H1 (cell line): Measurements from ENCODE around the gene ANKIB1. TPM values are rescaled to one million over a fixed set of nuclear protein-coding genes. Genes with fewer than 3 reads are reported as not detected.

Source experiments
- CTCF ChIA-PET: fragments of 300-600 bp; sonication (Branson Sonifier 250); formaldehyde crosslinking; loops from one replicate; lab custom pipeline; 2021; ENCODE audit not compliant: partially characterized antibody; lab: Charles Lee
- POLR2A ChIA-PET: fragments of 300-600 bp; sonication (Branson Sonifier 250); formaldehyde crosslinking; loops from one replicate; lab custom pipeline; 2021; ENCODE audit warnings: inconsistent platforms; ENCODE audit not compliant: partially characterized antibody; lab: Charles Lee
- DNase-seq, 2 experiments: peaks; one replicate each; pipeline versions ENCODE4 v3.0.0 to v3.0.0-alpha.2; 2010 to 2022; ENCODE audit warnings: low spot score in 2 of 2, low read depth in 1 of 2, mixed read lengths in 1 of 2
- FAIRE-seq: peaks from 2 replicates; lab custom pipeline; 2011; peaks lifted over from hg19 to GRCh38; lab: Jason Lieb, UNC
- H2AFZ ChIP-seq: 2 replicates; pipeline ENCODE4 v1.8.1; 2012; ENCODE audit warnings: low read length, inconsistent platforms
- H2AK5ac ChIP-seq: 2 replicates; pipeline ENCODE4 v1.6.1; 2013; ENCODE audit warnings: low read depth, low read length
- H2BK120ac ChIP-seq: replicated peaks from 2 replicates; pipeline ENCODE3; 2013; ENCODE audit warnings: low read depth, low read length, inconsistent platforms
- H2BK12ac ChIP-seq: 2 replicates; pipeline ENCODE4 v1.6.1; 2013; ENCODE audit warnings: low read depth, low read length
- H2BK15ac ChIP-seq: 2 replicates; pipeline ENCODE4 v1.6.1; 2013; ENCODE audit warnings: low read length
- H2BK20ac ChIP-seq: 2 replicates; pipeline ENCODE4 v1.6.1; 2013; ENCODE audit warnings: low read length
- H2BK5ac ChIP-seq: 2 replicates; pipeline ENCODE4 v1.6.1; 2013; ENCODE audit warnings: low read depth, low read length
- H3K14ac ChIP-seq: 2 replicates; pipeline ENCODE4 v1.6.1; 2013; ENCODE audit warnings: inconsistent platforms; ENCODE audit not compliant: insufficient read length
- H3K18ac ChIP-seq: 2 replicates; pipeline ENCODE4 v1.6.1; 2013; ENCODE audit warnings: low read length; ENCODE audit errors: extremely low read depth
- H3K23ac ChIP-seq: 2 replicates; pipeline ENCODE4 v1.6.1; 2013; ENCODE audit warnings: inconsistent platforms; ENCODE audit not compliant: insufficient read length
- H3K23me2 ChIP-seq: 2 replicates; pipeline ENCODE4 v1.6.1; 2013; ENCODE audit warnings: low read depth, low read length
- H3K27ac ChIP-seq: 2 replicates; pipeline ENCODE4 v1.6.1; 2011; ENCODE audit warnings: low read depth, low read length, inconsistent platforms
- H3K27me3 ChIP-seq, 4 experiments: replicated peaks in 1 of 4; 1 replicate in 1 of 4; 2 replicates in 3 of 4; pipeline versions ENCODE4 v1.6.1 to v1.8.1; 2011 to 2013; ENCODE audit warnings: low read length in 3 of 4, mild to moderate bottlenecking in 3 of 4, inconsistent platforms in 2 of 4, mixed read lengths in 2 of 4, moderate library complexity in 1 of 4; ENCODE audit not compliant: control insufficient read depth in 3 of 4, insufficient read depth in 3 of 4; ENCODE audit errors: extremely low read depth in 1 of 4
- H3K36me3 ChIP-seq, 4 experiments: 2 replicates each; pipeline versions ENCODE4 v1.6.1 to v1.8.1; 2011 to 2013; ENCODE audit warnings: mild to moderate bottlenecking in 4 of 4, low read length in 3 of 4, moderate library complexity in 2 of 4, control low read depth in 1 of 4, inconsistent platforms in 1 of 4; ENCODE audit not compliant: insufficient read depth in 4 of 4, control insufficient read depth in 2 of 4
- H3K4ac ChIP-seq: replicated peaks from 2 replicates; pipeline ENCODE3; 2013; ENCODE audit warnings: low read length, low read depth, mixed read lengths, inconsistent platforms; ENCODE audit not compliant: insufficient read length
- H3K4me1 ChIP-seq, 4 experiments: replicated peaks in 1 of 4; 1 replicate in 1 of 4; 2 replicates in 3 of 4; pipeline versions ENCODE4 v1.6.1 to v1.8.1; 2011 to 2013; ENCODE audit warnings: low read length in 3 of 4, inconsistent platforms in 2 of 4, mixed read lengths in 1 of 4; ENCODE audit not compliant: insufficient read depth in 4 of 4, control insufficient read depth in 3 of 4
- H3K4me2 ChIP-seq, 2 experiments: 2 replicates each; pipeline versions ENCODE4 v1.6.1 to v1.8.1; 2011 to 2013; ENCODE audit warnings: low read depth in 2 of 2, low read length in 2 of 2, control low read depth in 1 of 2, inconsistent platforms in 1 of 2, mild to moderate bottlenecking in 1 of 2; ENCODE audit not compliant: insufficient read depth in 1 of 2
- H3K4me3 ChIP-seq, 4 experiments: fragments of 200-600, 300-600 bp in 1 of 4; sonication (generic), shearing (Covaris generic), sonication (Bioruptor Twin) in 1 of 4; 2 replicates each; pipeline versions ENCODE4 v1.5.1 to v1.8.1; 2011 to 2016; ENCODE audit warnings: low read length in 4 of 4, low read depth in 3 of 4, control low read depth in 2 of 4, inconsistent platforms in 2 of 4, mild to moderate bottlenecking in 2 of 4, mixed read lengths in 1 of 4, moderate library complexity in 1 of 4; ENCODE audit not compliant: insufficient read depth in 2 of 4; ENCODE audit errors: extremely low read depth in 1 of 4
- H3K56ac ChIP-seq: replicated peaks from 2 replicates; pipeline ENCODE3; 2013; ENCODE audit warnings: low read depth, mild to moderate bottlenecking, mixed read lengths, low read length, inconsistent platforms; ENCODE audit not compliant: insufficient read length
- H3K79me1 ChIP-seq: 2 replicates; pipeline ENCODE4 v1.6.1; 2013; ENCODE audit warnings: low read depth, low read length, control low read depth
- H3K79me2 ChIP-seq, 2 experiments: 2 replicates each; pipeline versions ENCODE4 v1.6.1 to v1.8.1; 2012 to 2013; ENCODE audit warnings: low read length in 2 of 2, mild to moderate bottlenecking in 2 of 2, inconsistent platforms in 1 of 2; ENCODE audit not compliant: insufficient read depth in 2 of 2, control insufficient read depth in 1 of 2
- H3K9ac ChIP-seq, 4 experiments: replicated peaks in 1 of 4; 1 replicate in 1 of 4; 2 replicates in 3 of 4; pipeline versions ENCODE4 v1.6.1 to v1.8.1; 2011 to 2013; ENCODE audit warnings: low read depth in 3 of 4, low read length in 3 of 4, control low read depth in 2 of 4, mild to moderate bottlenecking in 2 of 4, moderate library complexity in 2 of 4, inconsistent platforms in 1 of 4; ENCODE audit errors: extremely low read depth in 1 of 4
- H3K9me3 ChIP-seq, 2 experiments: 2 replicates each; pipeline versions ENCODE4 v1.6.1 to v1.8.1; 2012 to 2013; ENCODE audit warnings: mild to moderate bottlenecking in 2 of 2, moderate library complexity in 2 of 2, control low read depth in 1 of 2, inconsistent platforms in 1 of 2, low read depth in 1 of 2, low read length in 1 of 2, mixed read lengths in 1 of 2; ENCODE audit not compliant: insufficient read depth in 2 of 2
- H4K20me1 ChIP-seq, 2 experiments: replicated peaks in 1 of 2; 2 replicates each; pipeline versions ENCODE3 to v1.8.1; 2011 to 2013; ENCODE audit warnings: inconsistent platforms in 2 of 2, low read length in 2 of 2, mild to moderate bottlenecking in 1 of 2; ENCODE audit not compliant: insufficient read depth in 2 of 2, control insufficient read depth in 1 of 2
- H4K5ac ChIP-seq: 2 replicates; pipeline ENCODE4 v1.6.1; 2013; ENCODE audit warnings: low read length, low read depth, mixed read lengths, inconsistent platforms; ENCODE audit not compliant: insufficient read length
- H4K8ac ChIP-seq: 2 replicates; pipeline ENCODE4 v1.8.0; 2013; ENCODE audit warnings: mild to moderate bottlenecking, moderate library complexity, low read length, inconsistent platforms; ENCODE audit not compliant: insufficient read depth; ENCODE audit errors: extremely low read depth
- H4K91ac ChIP-seq: replicated peaks from 2 replicates; pipeline ENCODE3; 2013; ENCODE audit warnings: low read length, mixed read lengths, inconsistent platforms; ENCODE audit not compliant: insufficient read length
- CTBP2 ChIP-seq: IDR thresholded peaks from 2 replicates; pipeline ENCODE4 v1.7.0; 2011; ENCODE audit warnings: borderline replicate concordance, mild to moderate bottlenecking, moderate library complexity, mixed read lengths, low read length; ENCODE audit not compliant: insufficient read depth, insufficient read length
- EGR1 ChIP-seq: IDR thresholded peaks from 2 replicates; pipeline ENCODE4 v1.6.1; 2011; ENCODE audit warnings: low read depth, low read length, borderline replicate concordance
- EP300 ChIP-seq, 2 experiments: IDR thresholded peaks; 1 replicate in 1 of 2; 2 replicates in 1 of 2; pipeline ENCODE4 v1.6.1; 2011 to 2012; ENCODE audit warnings: low read depth in 2 of 2, low read length in 2 of 2, mild to moderate bottlenecking in 2 of 2, borderline replicate concordance in 1 of 2, inconsistent platforms in 1 of 2, moderate library complexity in 1 of 2
- GTF2F1 ChIP-seq: IDR thresholded peaks from 2 replicates; pipeline ENCODE4 v1.6.1; 2012; ENCODE audit warnings: low read depth, low read length, improper control_type of control experiment, borderline replicate concordance
- HDAC2 ChIP-seq, 2 experiments: fragments of 300-600 bp in 1 of 2; sonication (generic) in 1 of 2; IDR thresholded peaks; 2 replicates each; pipeline ENCODE4 v1.6.1; 2011 to 2012; ENCODE audit warnings: low read depth in 2 of 2, low read length in 2 of 2, mild to moderate bottlenecking in 2 of 2, moderate library complexity in 2 of 2, borderline replicate concordance in 1 of 2, inconsistent platforms in 1 of 2
- JUN ChIP-seq: IDR thresholded peaks from 2 replicates; pipeline ENCODE4 v1.6.1; 2011; ENCODE audit warnings: low read depth, mild to moderate bottlenecking, improper control_type of control experiment, low read length
- KDM5A ChIP-seq: fragments of 200-600 bp; IDR thresholded peaks from 2 replicates; pipeline ENCODE4 v1.7.1; 2012; ENCODE audit warnings: mild to moderate bottlenecking, low read length, inconsistent platforms, mixed read lengths
- PHF8 ChIP-seq: fragments of 200-600 bp; sonication (generic); conservative IDR thresholded peaks from 2 replicates; pipeline ENCODE4 v1.7.1; 2012; ENCODE audit warnings: low read depth, mild to moderate bottlenecking, inconsistent platforms, low read length, moderate library complexity
- RXRA ChIP-seq: IDR thresholded peaks from 2 replicates; pipeline ENCODE4 v1.6.1; 2011; ENCODE audit warnings: low read depth, mild to moderate bottlenecking, low read length, moderate library complexity; ENCODE audit not compliant: insufficient read depth
- SP2 ChIP-seq: IDR thresholded peaks from 2 replicates; pipeline ENCODE4 v1.6.1; 2012; ENCODE audit warnings: mild to moderate bottlenecking, low read length, inconsistent platforms
- SRF ChIP-seq: IDR thresholded peaks from 2 replicates; pipeline ENCODE4 v1.6.1; 2011; ENCODE audit warnings: mild to moderate bottlenecking, low read depth, low read length, moderate library complexity
- ZNF274 ChIP-seq: IDR thresholded peaks from 2 replicates; pipeline ENCODE4 v1.7.0; 2012; ENCODE audit warnings: low read length, borderline replicate concordance; ENCODE audit errors: extremely low read depth
- WGBS, 2 experiments: shearing (Covaris generic) in 1 of 2; methylation state at CpG; one replicate each; pipeline versions ENCODE4 v1.1.6 to v1.1.7; 2013 to 2015; ENCODE audit warnings: low lambda C conversion rate in 2 of 2, mixed read lengths in 2 of 2, inconsistent platforms in 1 of 2, low coverage in 1 of 2, missing lambda C conversion rate in 1 of 2; ENCODE audit not compliant: insufficient replicate concordance in 2 of 2, insufficient coverage in 1 of 2, insufficient read length in 1 of 2; ENCODE audit errors: extremely low coverage in 1 of 2, missing lambda C conversion rate in 1 of 2; 5-methylcytosine and 5-hydroxymethylcytosine counted together
- polyA plus RNA-seq, 7 experiments: library from polyadenylated mRNA; depleted of rRNA in 3 of 7; stranded (reverse) in 5 of 7; unstranded in 2 of 7; fragments of >200 nt in 5 of 7; fragments of 200-250 nt in 2 of 7; gene quantifications; 1 replicate in 5 of 7; 2 replicates in 1 of 7; 4 replicates in 1 of 7; pipeline versions ENCODE4 v1.2.1 to v1.2.3, GENCODE V29; 2011 to 2013; ENCODE audit warnings: missing spikeins in 2 of 7, mixed read lengths in 2 of 7
- total RNA-seq: library from RNA; stranded (reverse); fragmentation: NEBNext Ultra II Directional; extraction: Animal tissue kit (Norgen Biotek cat#: 25700); gene quantifications from 2 replicates; pipeline ENCODE4 v1.2.1, GENCODE V29; 2021
- TF ChIP-seq, protein P1 (sequence below): IDR thresholded peaks from 2 replicates; pipeline ENCODE4 v1.6.1; 2012; ENCODE audit warnings: inconsistent platforms

The ANKIB1 gene
- total and polyA plus RNA-seq, 2 of the 8 experiments (the other 6 are each of a cell fraction or from before 2014, with no cell fraction given): 19.2 to 43.0 TPM

GRCh38 chr7:92306153-92306552 lies 60.4 kb downstream of the ANKIB1 start:
- H3K9me3 ChIP-seq: no peaks in the 10 kb centered on the region
- POLR2A ChIA-PET: no interaction called here
- H3K4me2 ChIP-seq: no peak overlapping the region
- no peak overlapping the region for H3K27ac ChIP-seq
- DNase-seq (no peak), FAIRE-seq (no peak)
- no peak overlapping the region for H2BK20ac ChIP-seq
- H3K14ac ChIP-seq: no peak overlapping the region
- no peaks in the 10 kb centered on the region for H3K79me2 ChIP-seq
- H3K27me3 ChIP-seq: peaks cover 0 to 1% (median 0%) of the 10 kb centered on the region in 4 experiments; a peak in 1 of 7 replicates
- no peak overlapping the region for H3K56ac ChIP-seq
- H2BK5ac ChIP-seq: no peak overlapping the region
- H3K23ac ChIP-seq: no peak overlapping the region
- no peak overlapping the region for H2BK12ac ChIP-seq
- no peak overlapping the region for H3K4me3 ChIP-seq
- H4K5ac ChIP-seq: no peak overlapping the region
- H4K91ac ChIP-seq: no peak overlapping the region
- H3K9ac ChIP-seq: no peak overlapping the region
- no peaks in the 10 kb centered on the region for H4K20me1 ChIP-seq
- no peaks in the 10 kb centered on the region for H3K23me2 ChIP-seq
- H2BK120ac ChIP-seq: no peak overlapping the region
- no peak overlapping the region for H2AK5ac ChIP-seq
- H3K4me1 ChIP-seq: no peaks in the 10 kb centered on the region
- H3K18ac ChIP-seq: no peak overlapping the region
- H2AFZ ChIP-seq: no peak overlapping the region
- H3K36me3 ChIP-seq: no peaks in the 10 kb centered on the region; a peak in 1 of 8 replicates
- 84% methylated on average over 2 of the region's 2 CpGs; no CpG with 5 or more reads in 1 of the 2 experiments for whole genome bisulfite sequencing, 2 experiments
- CTCF ChIA-PET: interaction anchor here (0.7 to 1.6 kb wide), 2 partner anchors 13 to 427 kb away, joined by 4 to 5 read pairs; no protein-coding TSS in a partner anchor
- TF ChIP-seq CTBP2: no peak
- TF ChIP-seq RXRA: no peak
- TF ChIP-seq, protein P1, sequence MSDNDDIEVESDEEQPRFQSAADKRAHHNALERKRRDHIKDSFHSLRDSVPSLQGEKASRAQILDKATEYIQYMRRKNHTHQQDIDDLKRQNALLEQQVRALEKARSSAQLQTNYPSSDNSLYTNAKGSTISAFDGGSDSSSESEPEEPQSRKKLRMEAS: no peak
- no peak for TF ChIP-seq EP300 (IDR thresholded peaks at IDR 0.05; ENCODE audit: borderline replicate concordance in 1 of 2, low read depth in 2 of 2, low read length in 2 of 2)
- no peak for TF ChIP-seq EGR1
- TF ChIP-seq JUN: no peak
- TF ChIP-seq ZNF274: no peak
- no peak for TF ChIP-seq PHF8
- no peak for TF ChIP-seq SP2
- no peak for TF ChIP-seq GTF2F1
- TF ChIP-seq SRF: no peak
- no peak for TF ChIP-seq HDAC2 (IDR thresholded peaks at IDR 0.05; ENCODE audit: borderline replicate concordance in 1 of 2, low read depth in 2 of 2, low read length in 2 of 2)
- TF ChIP-seq KDM5A: no peak
- no peaks in the 10 kb centered on the region for H3K79me1 ChIP-seq
- no peak overlapping the region for H3K4ac ChIP-seq
- no peak overlapping the region for H4K8ac ChIP-seq
- H2BK15ac ChIP-seq: no peak overlapping the region
